Nephron (organoid): ENCODE results near the gene ARIH2.

Experiments
- H3K27ac Mint-ChIP-seq, 3 experiments: 2 replicates each; pipeline ENCODE4 v1.8.0; 2020; ENCODE audit warnings: mixed read lengths in 3 of 3, mild to moderate bottlenecking in 2 of 3, moderate library complexity in 1 of 3
- H3K27me3 Mint-ChIP-seq: 2 replicates; pipeline ENCODE4 v1.8.0; 2021; ENCODE audit warnings: low read depth, mild to moderate bottlenecking, moderate library complexity, mixed read lengths
- H3K36me3 Mint-ChIP-seq: 2 replicates; pipeline ENCODE4 v1.8.0; 2020; ENCODE audit warnings: low read depth, mixed read lengths
- H3K4me1 Mint-ChIP-seq: 2 replicates; pipeline ENCODE4 v1.8.0; 2020; ENCODE audit warnings: mixed read lengths
- H3K4me3 Mint-ChIP-seq, 3 experiments: 2 replicates each; pipeline ENCODE4 v1.8.0; 2020; ENCODE audit warnings: mild to moderate bottlenecking in 3 of 3, mixed read lengths in 3 of 3, moderate library complexity in 2 of 3
- H3K9me3 Mint-ChIP-seq: 2 replicates; pipeline ENCODE4 v1.8.0; 2020; ENCODE audit warnings: mixed read lengths
- CTCF ChIP-seq, 3 experiments: fragments of 200-600 bp; sonication (generic); IDR thresholded peaks; one replicate each; pipeline ENCODE4 v1.5.0; 2021; ENCODE audit warnings: antibody characterized with exemption in 3 of 3; ENCODE audit not compliant: unreplicated experiment in 3 of 3

Gene ARIH2

GRCh38 chr3:49023775-49024174 is 105.1 kb downstream of the ARIH2 start:
- no peak for TF ChIP-seq CTCF (IDR thresholded peaks at IDR 0.05; ENCODE audit: unreplicated experiment in 3 of 3)
- Mint-ChIP-seq H3K4me1 (peaks cover 38% of the 10 kb centered on the region), H3K27ac (no peak overlapping the region), H3K27me3 (no peaks in the 10 kb centered on the region), H3K4me3 (peak overlapping the region; percentile 95 to 98 (median 96)), H3K36me3 (peaks cover 38% of the 10 kb centered on the region), H3K9me3 (no peaks in the 10 kb centered on the region)

DNA sequence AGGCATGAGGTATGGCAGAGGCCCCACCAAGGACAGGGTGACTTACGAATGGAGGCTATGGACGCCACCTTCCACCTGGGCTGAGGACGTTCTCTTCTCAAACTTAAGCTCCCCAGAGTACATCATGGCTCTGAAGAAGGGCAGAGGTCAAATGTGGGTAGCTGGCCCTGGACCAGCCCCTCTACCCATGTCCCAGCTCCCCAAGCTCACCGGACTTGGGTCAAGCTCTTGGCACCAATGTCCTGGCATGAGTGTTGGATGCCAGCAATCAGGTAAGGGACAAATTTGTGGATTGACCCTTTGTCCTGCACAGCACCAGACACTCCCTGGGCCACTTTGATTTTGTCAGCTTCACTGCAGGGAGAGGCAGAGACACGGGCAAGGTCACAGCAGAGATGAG is 105.8 kb downstream of the ARIH2 start:
- Mint-ChIP-seq H3K36me3 (peaks cover 42% of the 10 kb centered on the region), H3K4me1 (peaks cover 40% of the 10 kb centered on the region), H3K27me3 (no peaks in the 10 kb centered on the region), H3K4me3 (peak overlapping the region; percentile 55 to 98 (median 95)), H3K9me3 (no peaks in the 10 kb centered on the region), H3K27ac (no peak overlapping the region)
- TF ChIP-seq CTCF (IDR thresholded peaks at IDR 0.05; ENCODE audit: unreplicated experiment in 3 of 3) = no peak

DNA sequence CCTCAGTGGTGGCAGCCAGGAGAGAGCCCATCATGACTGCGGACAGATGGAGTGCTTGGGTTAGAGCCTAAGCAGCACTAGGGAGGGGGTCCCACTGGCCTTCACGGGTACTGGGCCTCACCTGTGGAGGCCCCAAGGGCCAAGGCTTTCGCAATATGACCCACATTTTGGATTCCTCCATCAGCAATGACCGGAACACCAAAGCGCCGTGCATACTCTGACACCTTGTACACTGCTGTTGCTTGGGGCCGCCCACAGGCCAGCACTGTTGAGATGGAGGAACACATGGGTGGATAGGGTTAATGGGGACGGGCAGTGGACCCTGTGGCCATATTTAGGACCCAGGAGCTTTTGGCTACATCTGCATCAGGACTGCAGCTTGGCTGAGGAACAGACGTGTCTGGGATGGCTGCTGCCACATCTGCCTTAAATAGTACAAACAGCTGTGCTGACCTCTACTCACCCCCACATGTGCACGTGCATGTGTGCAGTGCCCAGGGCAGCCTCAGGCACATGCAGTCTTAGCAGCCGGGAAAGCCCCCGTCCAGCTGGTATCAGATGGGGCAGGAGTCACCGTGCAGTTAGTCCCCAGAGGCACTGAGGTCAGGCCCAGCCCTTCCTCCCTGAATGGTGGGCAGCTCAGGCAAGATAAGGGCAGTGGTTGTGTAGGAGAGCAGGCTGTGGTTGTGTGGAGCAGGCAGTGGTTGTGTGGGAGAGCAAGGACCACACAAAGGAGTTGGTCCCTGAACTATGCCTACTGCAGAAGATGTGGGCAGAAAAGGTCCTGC is 106.6 kb downstream of the ARIH2 start:
- peaks cover 45% of the 10 kb centered on the region for H3K36me3 Mint-ChIP-seq
- no peak for TF ChIP-seq CTCF (IDR thresholded peaks at IDR 0.05; ENCODE audit: unreplicated experiment in 3 of 3)
- peaks cover 43% of the 10 kb centered on the region for H3K4me1 Mint-ChIP-seq
- H3K27me3 Mint-ChIP-seq = no peaks in the 10 kb centered on the region
- peak overlapping the region in 2 of 3 experiments; percentile 34 to 48 for H3K27ac Mint-ChIP-seq
- no peaks in the 10 kb centered on the region for H3K9me3 Mint-ChIP-seq
- H3K4me3 Mint-ChIP-seq = peak overlapping the region; percentile 0 to 98 (median 95)

DNA sequence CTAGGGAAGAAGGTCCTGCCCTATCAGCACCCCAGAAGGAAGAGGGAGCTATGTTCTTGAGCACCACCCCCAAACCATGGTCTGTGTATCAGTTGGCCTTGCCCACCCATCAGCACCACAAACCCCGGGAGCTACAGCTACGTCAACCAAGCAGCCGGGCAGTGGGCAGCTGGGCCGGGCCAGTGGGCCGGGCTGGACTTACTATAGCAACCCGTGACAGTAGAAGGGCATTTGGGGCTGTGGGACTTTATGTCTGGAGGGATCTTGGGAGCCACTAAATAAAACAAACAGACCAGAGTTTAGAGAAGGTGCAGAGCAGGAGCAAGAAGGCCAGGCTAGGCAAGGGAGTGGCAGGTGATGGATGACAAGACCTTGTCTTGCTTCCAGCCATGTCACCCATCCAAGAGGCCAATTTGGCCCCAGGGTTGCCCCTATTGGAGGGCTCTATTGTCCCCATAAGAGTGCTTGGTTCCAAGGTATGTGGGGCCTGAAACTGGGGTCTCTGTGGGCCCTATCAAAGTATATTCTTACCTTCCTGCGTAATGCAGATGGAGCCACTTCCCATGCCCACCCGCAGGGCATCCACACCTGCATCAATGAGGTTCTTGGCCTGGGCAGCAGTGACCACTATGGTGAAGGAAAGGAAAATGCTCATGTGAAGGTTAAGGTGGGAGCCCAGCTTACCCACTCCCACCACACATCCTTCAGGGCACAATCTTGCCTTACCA is 107.3 kb downstream of the ARIH2 start:
- Mint-ChIP-seq H3K4me1 (peaks cover 43% of the 10 kb centered on the region), H3K36me3 (peaks cover 49% of the 10 kb centered on the region), H3K27me3 (no peaks in the 10 kb centered on the region), H3K9me3 (no peaks in the 10 kb centered on the region), H3K4me3 (peak overlapping the region; percentile 0 to 77 (median 68)), H3K27ac (peak overlapping the region in 2 of 3 experiments; percentile 34 to 48)
- TF ChIP-seq CTCF (IDR thresholded peaks at IDR 0.05; ENCODE audit: unreplicated experiment in 3 of 3) = no peak

DNA sequence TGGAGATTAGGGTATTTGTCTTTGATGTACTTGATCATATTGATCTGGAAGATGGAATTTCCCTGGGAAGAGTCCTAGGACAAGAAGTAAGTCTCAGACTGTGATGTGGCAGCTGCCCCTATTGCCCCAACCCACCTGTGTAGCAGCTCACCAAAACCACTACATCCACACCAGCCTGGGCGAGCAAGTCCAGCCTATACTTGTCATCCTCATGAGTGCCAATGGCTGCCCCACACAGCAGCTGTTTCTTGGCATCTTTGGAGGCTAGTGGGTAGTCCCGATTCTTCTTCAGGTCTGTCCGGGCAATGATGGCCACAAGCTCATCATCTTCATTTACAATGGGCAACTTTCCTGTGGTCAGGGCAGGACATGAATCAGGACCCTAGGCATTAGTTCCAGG is 107.9 kb downstream of the ARIH2 start:
- no peaks in the 10 kb centered on the region for H3K27me3 Mint-ChIP-seq
- peak overlapping the region in 2 of 3 experiments; percentile 77 to 97 for H3K4me3 Mint-ChIP-seq
- H3K36me3 Mint-ChIP-seq = peaks cover 53% of the 10 kb centered on the region
- peaks cover 38% of the 10 kb centered on the region for H3K4me1 Mint-ChIP-seq
- no peak overlapping the region for H3K27ac Mint-ChIP-seq
- TF ChIP-seq CTCF (IDR thresholded peaks at IDR 0.05; ENCODE audit: unreplicated experiment in 3 of 3) = no peak
- no peaks in the 10 kb centered on the region for H3K9me3 Mint-ChIP-seq
